GM19467 (cell line): Measurements from ENCODE around the gene TP53AIP1.

ENCODE experiments used
- ATAC-seq: cut with Tn5 transposase; IDR thresholded peaks from one replicate; pipeline ENCODE4 v1.9.1; 2021; ENCODE audit warnings: mild to moderate bottlenecking, moderate library complexity; ENCODE audit not compliant: unreplicated experiment

Gene TP53AIP1

GRCh38 chr11:128942817-128943427, at the start of gene TP53AIP1:
Gene TP53AIP1 (minus strand): TSS chr11:128942871. CDS start chr11:128937818, 5,053 bp downstream.
- no peak for ATAC-seq

GRCh38 chr11:128988242-128988970, 45.7 kb upstream of the TP53AIP1 start:
- no peak for ATAC-seq

- no peak for ATAC-seq
These were observed 43.2 kb upstream of the TP53AIP1 start for GRCh38 chr11:128985880-128986279.

- ATAC-seq: no peak
These were observed 40.4 kb upstream of the TP53AIP1 start for GRCh38 chr11:128983023-128983422.

- no peak for ATAC-seq
These were observed 38.6 kb upstream of the TP53AIP1 start for GRCh38 chr11:128981254-128981653.

- ATAC-seq: no peak
These were observed 28.0 kb upstream of the TP53AIP1 start for GRCh38 chr11:128970598-128971190.

- no peak for ATAC-seq
These were observed 26.2 kb upstream of the TP53AIP1 start for GRCh38 chr11:128968916-128969315.

- ATAC-seq: no peak
These were observed 24.9 kb upstream of the TP53AIP1 start for GRCh38 chr11:128967578-128967977.

GRCh38 chr11:128965485-128965884, 22.8 kb upstream of the TP53AIP1 start:
- ATAC-seq: peak; percentile 93

GRCh38 chr11:128964463-128964930, 21.8 kb upstream of the TP53AIP1 start:
- no peak for ATAC-seq

- no peak for ATAC-seq
These were observed 21.2 kb upstream of the TP53AIP1 start for GRCh38 chr11:128963744-128964325.

- no peak for ATAC-seq
These were observed 20.2 kb upstream of the TP53AIP1 start for GRCh38 chr11:128962896-128963295.

- no peak for ATAC-seq
These were observed 19.0 kb upstream of the TP53AIP1 start for GRCh38 chr11:128961645-128962044.

- no peak for ATAC-seq
These were observed 14.5 kb upstream of the TP53AIP1 start for GRCh38 chr11:128957202-128957482.

GRCh38 chr11:128956401-128957201, 13.9 kb upstream of the TP53AIP1 start:
- peak; percentile 53 for ATAC-seq

- no peak for ATAC-seq
These were observed 13.0 kb upstream of the TP53AIP1 start for GRCh38 chr11:128955636-128956035.

GRCh38 chr11:128953151-128953550, 10.5 kb upstream of the TP53AIP1 start:
- no peak for ATAC-seq

GRCh38 chr11:128949791-128950454, 7.3 kb upstream of the TP53AIP1 start:
- ATAC-seq: no peak

GRCh38 chr11:128948583-128948982, 5.9 kb upstream of the TP53AIP1 start:
- no peak for ATAC-seq

GRCh38 chr11:128947773-128948172, 5.1 kb upstream of the TP53AIP1 start:
- no peak for ATAC-seq
